HepG2 (cell line): ENCODE results near the gene CNNM3. TPM values are rescaled to one million over a fixed set of nuclear protein-coding genes. Genes with fewer than 3 reads are reported as not detected.
A peak's percentile ranks its signal among the peaks of the same experiment; 100 is the strongest.

Experiments used
- CREM ChIP-seq, 2 experiments: sonication (generic) in 1 of 2; formaldehyde crosslinking in 1 of 2; IDR thresholded peaks; 2 replicates each; pipeline versions ENCODE4 v1.4.0 to v1.6.1; 2016 to 2020; ENCODE audit warnings: antibody characterized with exemption in 1 of 2, mild to moderate bottlenecking in 1 of 2, missing genetic modification reagents in 1 of 2
- EEA1 ChIP-seq: sonication (generic); formaldehyde crosslinking; IDR thresholded peaks from 2 replicates; pipeline ENCODE4 v1.5.1; 2020; ENCODE audit warnings: mild to moderate bottlenecking, missing genetic modification reagents, borderline replicate concordance
- HNF4A ChIP-seq: sonication (generic); formaldehyde crosslinking; IDR thresholded peaks from 2 replicates; pipeline ENCODE4 v1.4.0; 2020; ENCODE audit warnings: missing genetic modification reagents
- IKZF5 ChIP-seq: IDR thresholded peaks from 2 replicates; pipeline ENCODE4 v1.6.1; 2018; ENCODE audit warnings: missing genetic modification reagents, mild to moderate bottlenecking, missing compliant biosample characterization
- SIN3B ChIP-seq: fragments of 150-350 bp; IDR thresholded peaks from 2 replicates; pipeline ENCODE4 v1.6.1; 2014; ENCODE audit warnings: low read length
- THAP9 ChIP-seq: sonication (generic); formaldehyde crosslinking; IDR thresholded peaks from 2 replicates; pipeline ENCODE4; 2020; ENCODE audit warnings: missing genetic modification reagents, mild to moderate bottlenecking, borderline replicate concordance
- ZFP91 ChIP-seq: sonication (generic); formaldehyde crosslinking; IDR thresholded peaks from 2 replicates; pipeline ENCODE4 v1.9.0; 2022; ENCODE audit warnings: missing genetic modification reagents, mild to moderate bottlenecking, borderline replicate concordance
- ZNF296 ChIP-seq: sonication (generic); formaldehyde crosslinking; conservative IDR thresholded peaks from 2 replicates; pipeline ENCODE4 v1.5.0; 2020; ENCODE audit warnings: mild to moderate bottlenecking, missing genetic modification reagents
- ZNF530 ChIP-seq: sonication (generic); formaldehyde crosslinking; IDR thresholded peaks from 2 replicates; pipeline ENCODE4 v1.5.0; 2020; ENCODE audit warnings: low read depth, mild to moderate bottlenecking, missing genetic modification reagents
- ZNF574 ChIP-seq: sonication (generic); formaldehyde crosslinking; IDR thresholded peaks from 2 replicates; pipeline ENCODE4 v1.4.0; 2020; ENCODE audit warnings: missing genetic modification reagents
- ZNF614 ChIP-seq: IDR thresholded peaks from 2 replicates; pipeline ENCODE4 v1.6.1; 2018; ENCODE audit warnings: missing biosample characterization, missing genetic modification reagents, inconsistent platforms, borderline replicate concordance
- ZNF687 ChIP-seq: sonication (generic); formaldehyde crosslinking; IDR thresholded peaks from 2 replicates; pipeline ENCODE4 v1.5.1; 2020; ENCODE audit warnings: mild to moderate bottlenecking, missing genetic modification reagents, moderate library complexity
- ZNF839 ChIP-seq: sonication (generic); formaldehyde crosslinking; IDR thresholded peaks from 2 replicates; pipeline ENCODE4 v1.4.0; 2020; ENCODE audit warnings: missing genetic modification reagents, mild to moderate bottlenecking, borderline replicate concordance
- polyA plus RNA-seq, 8 experiments: library from polyadenylated mRNA; depleted of rRNA in 3 of 8; stranded (reverse) in 7 of 8; unstranded in 1 of 8; fragments of >200 nt; fragmentation: Illumina TruSeq in 4 of 8; extraction: Trizol in 4 of 8; gene quantifications; 2 replicates each; pipeline versions ENCODE4 v1.2.1 to v1.2.3, GENCODE V29; 2011 to 2016; ENCODE audit warnings: low read depth in 4 of 8, missing spikeins in 1 of 8, mixed read lengths in 1 of 8; ENCODE audit not compliant: insufficient read depth in 1 of 8
- total RNA-seq, 5 experiments: library from RNA; depleted of rRNA; stranded (reverse); fragments of >200 nt; fragmentation: Illumina TruSeq; extraction: Trizol; gene quantifications; 2 replicates each; pipeline ENCODE4 v1.2.3, GENCODE V29; 2016; ENCODE audit warnings: low read depth in 1 of 5

CNNM3 gene
- total and polyA plus RNA-seq, 2 of the 13 experiments (the other 11 are each of a cell fraction or from before 2014, with no cell fraction given): 21.2 to 27.9 TPM

GRCh38 chr2:96792772-96793749, 23.0 kb upstream of the CNNM3 start (continued):
- TF ChIP-seq THAP9: peak; percentile 24; the same call in 1 of the 2 replicates
- no peak for TF ChIP-seq CREM (IDR thresholded peaks at IDR 0.05)
- no peak for TF ChIP-seq CREM (CRISPR knock-in tag; IDR thresholded peaks at IDR 0.05)
- TF ChIP-seq ZNF296 (CRISPR knock-in tag): no peak
- no peak for TF ChIP-seq ZNF839
- TF ChIP-seq ZNF687 (CRISPR knock-in tag): peak; percentile 45; the same call in 1 of the 2 replicates
- no peak for TF ChIP-seq ZNF530 (CRISPR knock-in tag)
- TF ChIP-seq IKZF5 (CRISPR knock-in tag): 0 out of 2 replicates have a peak, but pooled peaks have one; percentile 23
- TF ChIP-seq SIN3B: no peak
- peak; percentile 53 for TF ChIP-seq HNF4A
- TF ChIP-seq ZNF574 (CRISPR knock-in tag): peak; percentile 18; the same call in 1 of the 2 replicates
- no peak for TF ChIP-seq EEA1 (CRISPR knock-in tag)
- TF ChIP-seq ZFP91 (CRISPR knock-in tag): peak; percentile 47; the same call in 1 of the 2 replicates
- 0 out of 2 replicates have a peak, but pooled peaks have one; percentile 11 for TF ChIP-seq ZNF614 (CRISPR knock-in tag)
